Smooth muscle cell (in vitro differentiated cells): ENCODE measurements around the gene PDE6B. TPM values are rescaled to one million over a fixed set of nuclear protein-coding genes. Genes with fewer than 3 reads are reported as not detected.
A peak's percentile ranks its signal among the peaks of the same experiment; 100 is the strongest.
"Not testable (repeated sequence)": the region's sequence is repeated elsewhere in the genome, so short reads cannot be mapped to it uniquely, and the experiment has no call there.

ENCODE experiments used
- DNase-seq: peaks from one replicate; lab custom pipeline; 2025; ENCODE audit not compliant: unreplicated experiment; lab: John Stamatoyannopoulos, UW
- H2AFZ ChIP-seq: fragments of 200-600 bp; sonication (generic); 2 replicates; pipeline ENCODE4 v1.6.0; 2016; ENCODE audit warnings: antibody characterized with exemption, low read depth, mild to moderate bottlenecking
- H3F3A ChIP-seq: fragments of 200-600 bp; sonication (generic); 2 replicates; pipeline ENCODE4 v1.6.0; 2017; ENCODE audit warnings: antibody characterized with exemption, low read depth
- H3K27ac ChIP-seq: fragments of 200-600 bp; sonication (generic); 2 replicates; pipeline ENCODE4 v1.5.1; 2016; ENCODE audit warnings: low read depth, mild to moderate bottlenecking
- H3K27me3 ChIP-seq: fragments of 200-600 bp; sonication (generic); 2 replicates; pipeline ENCODE4 v1.6.1; 2016; ENCODE audit warnings: low read depth, mild to moderate bottlenecking
- H3K36me3 ChIP-seq: fragments of 200-600 bp; sonication (generic); 2 replicates; pipeline ENCODE4 v1.5.1; 2016; ENCODE audit warnings: low read depth
- H3K4me1 ChIP-seq: fragments of 200-600 bp; sonication (generic); 2 replicates; pipeline ENCODE4 v1.5.1; 2016; ENCODE audit warnings: low read depth
- H3K4me2 ChIP-seq: fragments of 200-600 bp; sonication (generic); 2 replicates; pipeline ENCODE4 v1.6.0; 2016; ENCODE audit warnings: mild to moderate bottlenecking
- H3K4me3 ChIP-seq: fragments of 200-600 bp; sonication (generic); 2 replicates; pipeline ENCODE4 v1.5.1; 2016; ENCODE audit warnings: mild to moderate bottlenecking
- H3K79me2 ChIP-seq: fragments of 200-600 bp; sonication (generic); 2 replicates; pipeline ENCODE4 v1.6.0; 2016; ENCODE audit warnings: low read depth, mild to moderate bottlenecking
- H3K9ac ChIP-seq: fragments of 200-600 bp; sonication (generic); 2 replicates; pipeline ENCODE4 v1.6.0; 2016; ENCODE audit warnings: low read depth
- H3K9me3 ChIP-seq: fragments of 200-600 bp; sonication (generic); replicated peaks from 2 replicates; pipeline ENCODE4 v1.5.1; 2016; ENCODE audit warnings: low read depth
- H4K20me1 ChIP-seq: fragments of 200-600 bp; sonication (generic); 2 replicates; pipeline ENCODE4 v1.6.0; 2016; ENCODE audit warnings: low read depth
- CTCF ChIP-seq: fragments of 200-600 bp; sonication (generic); IDR thresholded peaks from 2 replicates; pipeline ENCODE4 v1.5.1; 2017; ENCODE audit warnings: borderline replicate concordance, mild to moderate bottlenecking, antibody characterized with exemption; ENCODE audit not compliant: insufficient read depth, poor library complexity, severe bottlenecking
- WGBS: methylation state at CpG from one replicate; pipeline ENCODE4 v1.1.7; 2016; ENCODE audit warnings: low lambda C conversion rate; 5-methylcytosine and 5-hydroxymethylcytosine counted together
- polyA plus RNA-seq: library from polyadenylated mRNA; unstranded; fragments of >200 nt; fragmentation: Nextera tagmentation; extraction: Ambion mirVana; gene quantifications from 2 replicates; pipeline ENCODE4 v1.2.1, GENCODE V29; 2016
- total RNA-seq: library from RNA; depleted of rRNA; stranded (reverse); fragments of >200 nt; gene quantifications from 2 replicates; pipeline ENCODE4 v1.2.3, GENCODE V29; 2014

PDE6B gene
- total and polyA plus RNA-seq, 2 experiments from 2014 or later, result 5.1 to 9.0 TPM

GRCh38 chr4:705278-706082, 80.1 kb downstream of the PDE6B start, which contains the start of gene PCGF3:
TSS of gene PCGF3 (plus strand) at chr4:705832. CDS start at chr4:733681, 27,849 bp downstream.
- 6% methylated on average over 41 of the region's 82 CpGs for WGBS
- peaks cover 49% of the 10 kb centered on the region for H3K79me2 ChIP-seq
- peak within 1 kb of the TSS; percentile 99 for H3K4me2 ChIP-seq
- peak within 1 kb of the TSS; percentile 72 for H3K27ac ChIP-seq
- peak within 1 kb of the TSS; percentile 100 for H3K4me3 ChIP-seq
- peak within 1 kb of the TSS; percentile 85 for H2AFZ ChIP-seq
- H3K9ac ChIP-seq, result peak within 1 kb of the TSS; percentile 100
- no peaks in the 10 kb centered on the region for H3K9me3 ChIP-seq
- H4K20me1 ChIP-seq, result peaks cover 37% of the 10 kb centered on the region
- H3F3A ChIP-seq, result no peaks in the 10 kb centered on the region
- TF ChIP-seq CTCF, result no peak
- no peaks in the 10 kb centered on the region for H3K36me3 ChIP-seq
- no peaks in the 10 kb centered on the region for H3K27me3 ChIP-seq
- H3K4me1 ChIP-seq, result peaks cover 20% of the 10 kb centered on the region
- DNase-seq, result peak; percentile 92

GRCh38 chr4:706083-706633, 80.8 kb downstream of the PDE6B start:
- Histone ChIP-seq H3K9ac (peak overlapping the region; percentile 100), H3K79me2 (peaks cover 56% of the 10 kb centered on the region), H2AFZ (peak overlapping the region; percentile 85), H3K4me2 (peak overlapping the region; percentile 99), H3K27ac (peak overlapping the region; percentile 72), H4K20me1 (peaks cover 44% of the 10 kb centered on the region), H3K4me1 (peaks cover 20% of the 10 kb centered on the region), H3K4me3 (peak overlapping the region; percentile 100)
- H3K27me3 ChIP-seq, DNase-seq, H3F3A ChIP-seq, H3K9me3 ChIP-seq, H3K36me3 ChIP-seq: not testable (repeated sequence)
- WGBS, result 5% methylated on average over 20 of the region's 21 CpGs

- Histone ChIP-seq H3F3A (no peaks in the 10 kb centered on the region), H3K9ac (peak overlapping the region; percentile 100), H3K27me3 (no peaks in the 10 kb centered on the region), H3K9me3 (no peaks in the 10 kb centered on the region), H3K36me3 (no peaks in the 10 kb centered on the region), H3K79me2 (peaks cover 63% of the 10 kb centered on the region), H3K4me2 (peak overlapping the region; percentile 99), H4K20me1 (peaks cover 50% of the 10 kb centered on the region), H3K4me3 (peak overlapping the region; percentile 100), H3K27ac (no peak overlapping the region), H3K4me1 (peaks cover 20% of the 10 kb centered on the region), H2AFZ (no peak overlapping the region)
- no peak for TF ChIP-seq CTCF
- WGBS, result 81% methylated on average over 20 of the region's 21 CpGs
- DNase-seq, result no peak
These were observed 81.6 kb downstream of the PDE6B start for GRCh38 chr4:706834-707598.
